ENCODE results near the gene BBX.

The BBX gene

DNA sequence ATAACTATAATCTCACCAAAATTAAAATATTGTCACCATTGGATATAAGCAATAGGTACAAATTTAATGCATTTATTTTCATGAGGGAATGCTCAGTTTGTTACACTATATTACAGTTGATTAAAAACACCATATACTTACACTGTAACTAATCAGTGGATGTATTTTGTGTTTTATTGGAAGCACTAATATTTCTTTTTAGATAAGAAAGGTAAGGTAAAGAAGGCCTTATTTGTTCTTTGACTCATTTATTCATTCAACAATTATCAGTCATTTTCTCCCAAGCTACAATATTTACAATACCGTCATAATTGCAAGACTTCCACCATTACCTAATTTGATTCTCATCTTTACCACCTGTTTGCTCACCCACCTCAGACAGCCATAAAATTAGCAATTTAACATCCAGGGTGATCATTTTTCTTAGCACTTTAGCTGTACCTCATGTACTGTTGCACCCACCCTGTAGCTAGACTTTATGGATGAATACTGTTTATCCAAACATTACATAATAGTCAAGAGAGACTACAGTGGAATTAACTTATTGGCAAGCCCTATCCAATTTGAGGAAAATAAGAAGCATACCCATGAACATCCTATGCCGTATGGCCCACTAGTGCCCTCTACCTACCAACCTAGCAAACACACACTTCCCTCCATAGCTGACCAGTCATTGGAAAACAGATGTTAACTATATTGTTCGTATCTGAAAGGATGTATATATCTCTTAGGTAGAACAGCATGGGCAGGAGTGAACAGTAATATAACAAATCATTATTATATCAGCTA, 229.6 kb downstream of the BBX start:
- DNase-seq (ENCODE audit: low spot score) = peak; percentile 46

DNA sequence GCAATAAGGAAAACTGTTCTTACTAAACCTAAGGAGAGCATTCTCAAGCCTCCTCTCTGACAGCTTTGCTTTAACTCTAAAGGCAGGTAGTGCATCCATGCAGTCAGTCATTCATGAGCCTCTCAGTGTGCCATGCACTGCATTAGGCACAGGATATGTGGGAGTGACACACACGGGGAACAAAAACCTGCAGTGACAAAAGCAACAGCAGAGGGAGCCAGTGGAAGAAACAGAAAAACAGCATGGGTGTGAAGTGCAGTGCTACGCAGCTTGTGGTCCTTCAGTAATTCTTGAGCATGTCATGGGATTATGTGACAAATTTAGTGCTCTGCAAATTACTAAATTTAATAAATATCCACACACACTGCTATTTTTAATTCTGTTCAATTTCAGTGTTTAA, 230.7 kb downstream of the BBX start:
- peak; percentile 65 for DNase-seq (ENCODE audit: low spot score)

DNA sequence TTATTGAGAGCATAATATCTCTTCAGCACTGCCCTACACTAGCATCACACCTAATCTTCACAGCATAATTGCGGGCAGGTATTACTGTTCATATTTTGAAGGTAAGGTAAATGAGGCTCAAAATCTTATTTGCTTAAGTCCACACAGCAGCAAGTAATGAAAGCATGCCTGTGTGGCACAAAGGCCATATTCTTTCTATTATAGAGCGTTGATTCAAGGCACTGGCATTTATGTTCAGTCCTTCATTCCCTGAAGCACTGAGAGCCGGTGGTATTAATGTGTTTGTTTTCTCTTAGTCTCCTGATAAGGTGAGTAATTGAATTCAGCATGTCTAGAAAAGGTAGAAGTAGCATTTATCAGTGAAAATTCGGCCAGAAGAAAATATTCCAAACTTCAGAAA, 231.2 kb downstream of the BBX start:
- no peak for DNase-seq (ENCODE audit: low spot score)

DNA sequence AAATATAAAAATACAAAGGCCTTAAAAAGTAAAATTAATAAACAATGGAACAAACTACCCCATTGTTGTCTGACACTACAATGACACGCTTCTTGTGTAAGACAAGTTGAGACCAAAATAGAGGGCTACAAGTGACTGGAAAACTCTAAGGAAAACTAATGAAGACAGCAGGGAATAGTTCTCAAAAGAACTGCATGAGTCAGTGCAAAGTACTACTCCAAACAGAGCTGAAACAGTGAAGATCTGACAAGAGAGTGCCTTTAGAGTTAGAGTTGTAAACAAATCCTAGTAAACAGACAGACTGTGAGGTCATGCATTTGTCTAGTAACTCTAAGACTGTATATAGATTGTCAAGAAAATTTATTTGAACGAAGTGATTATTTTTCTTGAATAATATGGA, 233.9 kb downstream of the BBX start:
- no peak for DNase-seq (ENCODE audit: low spot score)

DNA sequence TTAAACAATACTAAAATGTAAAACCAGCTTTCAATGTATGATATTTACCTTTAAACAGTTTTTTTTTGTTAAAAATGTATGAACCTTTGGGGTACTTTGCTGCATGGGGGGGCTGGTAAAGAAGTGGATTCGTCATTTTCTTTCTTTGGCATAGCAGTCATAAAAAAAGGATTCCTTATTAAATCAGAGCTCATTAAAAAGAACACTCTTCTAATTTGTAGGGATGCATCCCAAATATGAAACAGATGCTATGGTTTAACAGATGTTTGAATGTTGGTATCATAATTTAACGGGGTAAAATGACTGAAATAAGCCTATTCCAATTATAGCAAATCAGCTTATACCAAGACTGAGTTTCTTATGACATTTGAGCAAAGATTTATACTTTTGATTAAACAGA, 234.4 kb downstream of the BBX start:
- DNase-seq (ENCODE audit: low spot score) = no peak

DNA sequence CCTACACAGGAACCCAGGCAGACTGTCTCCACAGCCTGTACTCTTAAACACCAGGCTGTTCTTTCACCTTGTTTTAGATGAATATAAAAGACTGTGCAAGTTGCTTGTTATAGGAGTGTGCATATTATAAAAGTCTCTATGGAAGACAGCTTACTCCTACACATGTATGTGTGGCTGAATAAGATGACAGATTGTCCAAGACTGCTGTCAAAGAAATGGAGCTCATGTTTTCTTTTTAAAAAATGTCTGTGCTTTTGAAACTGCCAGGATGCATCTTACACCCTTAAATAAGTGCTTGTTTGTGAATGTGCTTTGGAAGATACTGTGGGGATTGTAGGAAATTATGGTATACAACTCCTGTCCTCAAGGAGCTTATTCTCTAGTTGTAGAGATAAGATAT, 237.4 kb downstream of the BBX start:
- DNase-seq (ENCODE audit: low spot score) = no peak

- DNase-seq (ENCODE audit: low spot score) = no peak
Observed at GRCh38 chr3:107761391-107761790, 238.6 kb downstream of the BBX start.

- no peak for DNase-seq (ENCODE audit: low spot score)
Observed at GRCh38 chr3:107765524-107765923, 242.8 kb downstream of the BBX start.

GRCh38 chr3:107767897-107768605, 245.3 kb downstream of the BBX start:
- DNase-seq (ENCODE audit: low spot score) = no peak

DNA sequence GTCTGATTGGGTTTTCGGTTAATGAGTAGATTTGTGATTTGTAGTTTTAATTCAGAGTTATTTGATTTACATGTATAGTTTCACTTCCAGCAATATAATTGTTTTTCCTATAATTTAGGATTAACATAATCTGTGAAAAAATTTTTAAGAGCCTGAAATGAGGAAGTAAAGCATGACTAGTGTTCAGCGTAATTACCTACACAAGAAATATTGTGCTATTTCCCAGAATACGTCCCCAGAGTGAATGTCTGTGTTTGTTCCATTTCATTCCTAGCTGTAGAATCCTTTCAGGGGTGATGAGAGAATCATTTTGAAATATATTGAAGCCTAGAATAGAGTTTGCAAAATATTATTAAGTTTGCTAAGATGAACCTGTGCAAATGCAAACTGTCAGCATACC, 247.1 kb downstream of the BBX start:
- no peak for DNase-seq (ENCODE audit: low spot score)

DNA sequence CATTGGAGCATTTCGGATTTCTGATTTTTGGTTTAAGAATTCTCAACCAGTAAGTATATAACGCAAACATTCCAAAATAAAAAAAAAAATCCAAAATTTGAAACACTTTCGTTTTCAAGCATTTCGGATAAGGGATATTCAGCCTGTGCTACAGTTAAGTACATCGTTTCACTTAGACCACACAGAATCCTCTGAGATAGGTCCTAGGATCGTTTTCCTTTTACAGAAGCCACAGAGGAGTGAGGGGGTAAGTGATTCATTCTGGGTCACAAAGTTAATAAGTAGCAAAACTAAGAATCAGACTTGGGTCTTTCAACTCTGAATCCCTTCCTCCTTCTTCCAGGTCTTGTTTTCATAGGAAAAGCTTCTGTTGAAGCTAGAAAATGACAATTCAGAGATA, 249.3 kb downstream of the BBX start:
- no peak for DNase-seq (ENCODE audit: low spot score)

DNA sequence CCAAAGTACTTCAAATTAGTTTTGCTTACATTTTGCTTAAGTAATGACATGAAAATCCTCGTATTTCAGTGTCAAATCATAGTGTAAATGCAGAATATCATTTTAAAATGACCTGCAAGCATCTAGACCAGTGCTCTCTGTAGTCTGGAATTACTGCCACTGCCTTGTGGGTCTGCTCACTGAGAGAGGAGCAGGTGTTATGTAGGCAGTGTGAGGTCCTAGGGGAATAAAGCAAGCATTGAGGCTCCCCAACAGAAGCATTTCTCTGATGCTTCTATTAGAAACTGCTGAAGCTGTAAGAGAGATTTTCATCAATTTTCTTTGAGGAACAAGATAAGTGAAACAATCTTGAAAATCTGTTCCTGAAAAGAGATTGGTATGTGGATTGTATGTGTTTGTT, 253.2 kb downstream of the BBX start:
- peak; percentile 12 for DNase-seq (ENCODE audit: low spot score)

- DNase-seq (ENCODE audit: low spot score) = no peak
Observed at GRCh38 chr3:107781253-107781652, 258.5 kb downstream of the BBX start.

GRCh38 chr3:107782054-107782453, 259.3 kb downstream of the BBX start:
- DNase-seq (ENCODE audit: low spot score) = no peak

DNA sequence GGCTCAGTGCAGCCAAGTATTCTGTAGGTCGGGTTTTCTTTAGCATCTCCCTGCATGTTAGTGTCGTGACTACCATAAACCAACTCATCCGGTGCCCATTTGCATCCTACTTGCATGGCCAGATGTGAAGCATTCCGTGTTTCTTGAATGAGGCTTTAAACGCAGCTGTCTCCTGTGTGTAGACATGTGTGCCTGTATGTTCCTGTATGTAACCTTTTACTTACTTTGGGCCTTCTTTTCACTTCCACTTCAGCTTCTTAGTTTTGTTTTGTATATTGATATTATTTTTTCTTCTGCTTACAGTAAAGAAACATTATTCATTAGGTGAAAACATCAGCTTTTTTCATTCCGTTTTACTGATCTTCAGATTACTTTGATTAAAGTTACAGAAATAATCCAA, 267.9 kb downstream of the BBX start:
- DNase-seq (ENCODE audit: low spot score) = no peak

- DNase-seq (ENCODE audit: low spot score) = no peak
Observed at GRCh38 chr3:107791027-107791426, 268.3 kb downstream of the BBX start.

GRCh38 chr3:107791450-107791849, 268.7 kb downstream of the BBX start:
- no peak for DNase-seq (ENCODE audit: low spot score)

- no peak for DNase-seq (ENCODE audit: low spot score)
Observed at GRCh38 chr3:107794664-107795443, 272.1 kb downstream of the BBX start.

DNA sequence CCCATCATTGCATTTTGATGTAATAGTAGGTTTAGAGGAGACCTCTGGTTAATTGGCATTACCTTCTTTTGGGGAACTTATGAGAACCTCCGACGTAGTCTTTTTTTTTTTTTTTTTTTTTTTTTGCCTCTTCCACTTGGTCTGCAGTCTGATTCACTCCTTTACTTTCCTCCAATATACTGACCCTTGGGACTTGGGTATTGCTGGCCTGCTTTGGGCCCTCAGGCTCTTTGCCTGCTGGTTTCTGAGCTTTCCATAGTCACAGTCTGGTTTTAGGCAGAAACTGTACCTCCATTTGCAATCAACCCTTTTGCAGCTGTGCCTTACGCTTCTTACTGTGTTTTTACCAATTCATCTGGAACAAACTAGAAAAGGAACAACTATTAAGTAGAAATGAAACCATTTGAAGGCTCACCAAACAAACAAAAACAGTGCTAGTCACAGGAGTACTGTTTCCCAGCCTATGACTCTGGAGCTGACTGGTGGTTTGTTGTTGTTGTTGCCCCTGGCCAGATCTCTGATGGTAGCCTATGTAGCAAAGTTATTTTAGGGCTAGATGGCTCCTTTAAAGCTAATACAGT, 272.8 kb downstream of the BBX start:
- DNase-seq (ENCODE audit: low spot score) = no peak

DNA sequence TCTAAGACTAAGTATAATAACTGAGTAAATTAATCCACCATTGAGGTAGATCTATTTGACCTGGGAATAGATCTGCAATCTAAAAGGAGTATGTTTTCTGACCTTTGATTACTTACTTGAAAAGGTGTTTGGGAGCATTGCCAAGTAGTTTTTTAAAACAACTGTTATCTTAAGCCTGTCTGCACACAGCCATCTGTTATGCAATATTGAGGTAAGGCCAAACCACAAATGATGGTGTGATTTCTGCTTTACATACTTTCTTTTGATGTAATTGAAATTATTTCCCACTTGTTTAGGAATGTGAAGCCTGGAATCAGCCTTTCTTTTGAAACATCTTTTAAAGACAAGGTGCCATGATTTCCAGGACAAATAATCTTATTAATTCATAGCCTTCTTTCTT, 274.0 kb downstream of the BBX start:
- peak; percentile 24 for DNase-seq (ENCODE audit: low spot score)

DNA sequence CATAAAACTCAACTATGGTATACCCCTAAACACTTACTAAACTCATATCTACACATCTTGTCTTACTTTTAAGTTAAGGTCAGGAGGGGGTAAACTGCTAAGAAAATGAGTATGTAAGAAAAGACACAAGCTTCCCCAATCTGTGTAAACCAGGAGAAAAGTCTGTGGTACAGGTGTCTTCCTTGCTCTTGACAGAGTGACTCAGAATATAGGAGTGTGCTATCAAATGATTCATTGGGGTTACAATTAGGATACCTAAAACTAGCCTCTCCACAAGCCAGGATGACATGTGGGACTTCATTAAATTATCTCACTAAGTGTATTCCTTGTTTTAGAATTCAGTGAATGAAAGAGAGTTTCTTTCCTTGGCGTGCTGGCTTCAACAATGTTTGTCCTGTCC, 274.8 kb downstream of the BBX start:
- DNase-seq (ENCODE audit: low spot score) = no peak

- no peak for DNase-seq (ENCODE audit: low spot score)
Observed at GRCh38 chr3:107798381-107798780, 275.6 kb downstream of the BBX start.

GRCh38 chr3:107800710-107801109, 277.9 kb downstream of the BBX start:
- no peak for DNase-seq (ENCODE audit: low spot score)

Data from NAMALWA (cell line).